ENCODE data around the gene GPHN. TPM values are rescaled to one million over a fixed set of nuclear protein-coding genes. Genes with fewer than 3 reads are reported as not detected.
"Not testable (repeated sequence)": the region's sequence is repeated elsewhere in the genome, so short reads cannot be mapped to it uniquely, and the experiment has no call there.

Gene GPHN
- total RNA-seq, 4 donors from 2014 or later, result 10.7 to 47.0 (median 28.2) TPM

GRCh38 chr14:66709291-66709690, 201.3 kb downstream of the GPHN start:
- TF ChIP-seq POLR2A (IDR thresholded peaks at IDR 0.05) (no peak), CTCF (IDR thresholded peaks at IDR 0.05) (no peak)
- no peaks in the 10 kb centered on the region for H3K36me3 ChIP-seq
- DNase-seq, result no peak

GRCh38 chr14:66714291-66714690, 206.3 kb downstream of the GPHN start:
- not testable (repeated sequence) for H3K4me3 ChIP-seq

More at GRCh38 chr14:66709291-66709690, 201.3 kb downstream of the GPHN start:
- H3K4me3 ChIP-seq, result no peak overlapping the region
- no peaks in the 10 kb centered on the region for H3K27me3 ChIP-seq
- no peaks in the 10 kb centered on the region for H3K4me1 ChIP-seq
- H3K27ac ChIP-seq, result no peak overlapping the region
- H3K9me3 ChIP-seq, result peaks cover 0 to 4% (median 0%) of the 10 kb centered on the region in 4 donors

GRCh38 chr14:66715313-66715712, 207.4 kb downstream of the GPHN start:
- H3K9me3 ChIP-seq, H3K27ac ChIP-seq, H3K36me3 ChIP-seq, H3K4me3 ChIP-seq, DNase-seq, H3K27me3 ChIP-seq, H3K4me1 ChIP-seq: not testable (repeated sequence)

More at GRCh38 chr14:66714291-66714690, 206.3 kb downstream of the GPHN start:
- not testable (repeated sequence) for H3K27me3 ChIP-seq, H3K9me3 ChIP-seq, H3K4me1 ChIP-seq, H3K27ac ChIP-seq, H3K36me3 ChIP-seq, DNase-seq

GRCh38 chr14:66716227-66716626, 208.3 kb downstream of the GPHN start:
- no peak overlapping the region for H3K27ac ChIP-seq
- H3K4me1 ChIP-seq, result no peaks in the 10 kb centered on the region
- no peak overlapping the region for H3K4me3 ChIP-seq
- peaks cover 0 to 4% (median 0%) of the 10 kb centered on the region in 4 donors for H3K9me3 ChIP-seq
- H3K36me3 ChIP-seq, result no peaks in the 10 kb centered on the region
- TF ChIP-seq CTCF (IDR thresholded peaks at IDR 0.05) (no peak), POLR2A (IDR thresholded peaks at IDR 0.05) (no peak)
- H3K27me3 ChIP-seq, result no peaks in the 10 kb centered on the region
- no peak for DNase-seq

- Histone ChIP-seq H3K4me1 (no peaks in the 10 kb centered on the region), H3K27me3 (no peaks in the 10 kb centered on the region), H3K4me3 (no peak overlapping the region), H3K27ac (no peak overlapping the region), H3K9me3 (no peaks in the 10 kb centered on the region), H3K36me3 (no peaks in the 10 kb centered on the region)
- DNase-seq, result no peak
- TF ChIP-seq CTCF (IDR thresholded peaks at IDR 0.05), result no peak
- TF ChIP-seq POLR2A (IDR thresholded peaks at IDR 0.05), result no peak
Measured at GRCh38 chr14:66717561-66718140, 209.7 kb downstream of the GPHN start.

GRCh38 chr14:66724996-66725395, 217.0 kb downstream of the GPHN start:
- H3K4me3 ChIP-seq, result no peak overlapping the region
- H3K27ac ChIP-seq, result no peak overlapping the region
- no peak for TF ChIP-seq POLR2A (IDR thresholded peaks at IDR 0.05)
- TF ChIP-seq CTCF (IDR thresholded peaks at IDR 0.05), result no peak
- no peaks in the 10 kb centered on the region for H3K36me3 ChIP-seq
- no peaks in the 10 kb centered on the region for H3K27me3 ChIP-seq
- H3K4me1 ChIP-seq, result no peaks in the 10 kb centered on the region
- DNase-seq, result no peak
- peaks cover 0 to 7% (median 0%) of the 10 kb centered on the region in 4 donors for H3K9me3 ChIP-seq

GRCh38 chr14:66731298-66731697, 223.4 kb downstream of the GPHN start:
- not testable (repeated sequence) for H3K4me3 ChIP-seq, H3K27ac ChIP-seq, H3K27me3 ChIP-seq, H3K9me3 ChIP-seq, H3K4me1 ChIP-seq, DNase-seq, H3K36me3 ChIP-seq

All from Peyer's patch (tissue), 4 donors.